A549 (cell line): ENCODE data around the gene RAB37.

Experiments
- FOSL2 ChIP-seq, 2 experiments: fragments of 450-650 bp in 1 of 2; fragments of >200 bp in 1 of 2; sonication (Bioruptor Twin) in 1 of 2; formaldehyde crosslinking; IDR thresholded peaks; 2 replicates each; pipeline versions ENCODE4 v1.5.0 to v1.6.1; 2016 to 2020; ENCODE audit warnings: mild to moderate bottlenecking in 1 of 2, moderate library complexity in 1 of 2
- HOXA7 ChIP-seq: fragments of 250-450 bp; sonication (Bioruptor Pico); IDR thresholded peaks from 2 replicates; pipeline ENCODE4 v1.5.0; 2020; ENCODE audit warnings: mild to moderate bottlenecking, moderate library complexity
- JUNB ChIP-seq: fragments of >200 bp; sonication (Bioruptor Twin); formaldehyde crosslinking; IDR thresholded peaks from 2 replicates; pipeline ENCODE4 v1.6.1; 2016
- POLR2A ChIP-seq: IDR thresholded peaks from 2 replicates; pipeline ENCODE4 v1.6.1; 2012; ENCODE audit warnings: mild to moderate bottlenecking, low read length
- RFX5 ChIP-seq: fragments of 450-650 bp; IDR thresholded peaks from 2 replicates; pipeline ENCODE4 v1.7.1; 2014; ENCODE audit warnings: antibody characterized with exemption, mild to moderate bottlenecking, moderate library complexity
- TFCP2L1 ChIP-seq: fragments of 250-450 bp; sonication (Bioruptor Pico); IDR thresholded peaks from 2 replicates; pipeline ENCODE4 v1.5.0; 2021; ENCODE audit warnings: mild to moderate bottlenecking
- TP53 ChIP-seq: fragments of 250-450 bp; sonication (Bioruptor Pico); IDR thresholded peaks from 2 replicates; pipeline ENCODE4 v1.5.0; 2021; ENCODE audit warnings: mild to moderate bottlenecking, moderate library complexity
- TF ChIP-seq, protein P1 (sequence below): fragments of >200 bp; sonication (Bioruptor Twin); formaldehyde crosslinking; IDR thresholded peaks from 3 replicates; pipeline ENCODE4 v1.5.1; 2016

DNA sequence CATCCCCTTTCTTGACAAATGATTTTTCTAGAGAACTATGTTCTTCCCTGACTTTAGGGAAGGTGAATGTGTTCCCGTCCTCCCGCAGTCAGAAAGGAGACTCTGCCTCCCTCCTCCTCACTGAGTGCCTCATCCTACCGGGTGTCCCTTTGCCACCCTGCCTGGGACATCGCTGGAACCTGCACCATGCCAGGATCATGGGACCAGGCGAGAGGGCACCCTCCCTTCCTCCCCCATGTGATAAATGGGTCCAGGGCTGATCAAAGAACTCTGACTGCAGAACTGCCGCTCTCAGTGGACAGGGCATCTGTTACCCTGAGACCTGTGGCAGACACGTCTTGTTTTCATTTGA lies 31.7 kb downstream of the RAB37 start:
- no peak for TF ChIP-seq TFCP2L1 (CRISPR knock-in tag)
- TF ChIP-seq TP53 (CRISPR knock-in tag): no peak
- TF ChIP-seq JUNB: no peak
- peak; percentile 17; the same call in 1 of the 2 replicates for TF ChIP-seq POLR2A
- TF ChIP-seq HOXA7 (CRISPR knock-in tag): no peak
- TF ChIP-seq, protein P1, sequence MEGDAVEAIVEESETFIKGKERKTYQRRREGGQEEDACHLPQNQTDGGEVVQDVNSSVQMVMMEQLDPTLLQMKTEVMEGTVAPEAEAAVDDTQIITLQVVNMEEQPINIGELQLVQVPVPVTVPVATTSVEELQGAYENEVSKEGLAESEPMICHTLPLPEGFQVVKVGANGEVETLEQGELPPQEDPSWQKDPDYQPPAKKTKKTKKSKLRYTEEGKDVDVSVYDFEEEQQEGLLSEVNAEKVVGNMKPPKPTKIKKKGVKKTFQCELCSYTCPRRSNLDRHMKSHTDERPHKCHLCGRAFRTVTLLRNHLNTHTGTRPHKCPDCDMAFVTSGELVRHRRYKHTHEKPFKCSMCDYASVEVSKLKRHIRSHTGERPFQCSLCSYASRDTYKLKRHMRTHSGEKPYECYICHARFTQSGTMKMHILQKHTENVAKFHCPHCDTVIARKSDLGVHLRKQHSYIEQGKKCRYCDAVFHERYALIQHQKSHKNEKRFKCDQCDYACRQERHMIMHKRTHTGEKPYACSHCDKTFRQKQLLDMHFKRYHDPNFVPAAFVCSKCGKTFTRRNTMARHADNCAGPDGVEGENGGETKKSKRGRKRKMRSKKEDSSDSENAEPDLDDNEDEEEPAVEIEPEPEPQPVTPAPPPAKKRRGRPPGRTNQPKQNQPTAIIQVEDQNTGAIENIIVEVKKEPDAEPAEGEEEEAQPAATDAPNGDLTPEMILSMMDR: no peak
- no peak for TF ChIP-seq RFX5
- no peak for TF ChIP-seq FOSL2 (IDR thresholded peaks at IDR 0.05)
- TF ChIP-seq FOSL2 (CRISPR knock-in tag; IDR thresholded peaks at IDR 0.05): no peak
